GM23338 (cell line): ENCODE measurements around the gene FAF1. TPM values are rescaled to one million over a fixed set of nuclear protein-coding genes. Genes with fewer than 3 reads are reported as not detected.

ENCODE experiments used
- ATAC-seq: fragments of 200-7000 bp; cut with Tn5 transposase; 3 replicates; pipeline ENCODE4 v1.9.1; 2020
- DNase-seq: peaks from one replicate; pipeline ENCODE4 v3.0.0-alpha.2; 2015; ENCODE audit warnings: low spot score
- H2AFZ ChIP-seq: fragments of 200-600 bp; sonication (generic); 2 replicates; pipeline ENCODE4 v1.8.0; 2016; ENCODE audit warnings: antibody characterized with exemption, mild to moderate bottlenecking, moderate library complexity
- H3F3A ChIP-seq: fragments of 200-600 bp; sonication (generic); replicated peaks from 2 replicates; pipeline ENCODE4 v1.8.0; 2017; ENCODE audit warnings: antibody characterized with exemption, mixed run types, low read depth
- H3K27ac ChIP-seq: fragments of 200-600 bp; sonication (generic); 2 replicates; pipeline ENCODE4 v1.6.1; 2016; ENCODE audit warnings: low read depth
- H3K27me3 ChIP-seq: fragments of 200-600 bp; sonication (generic); 2 replicates; pipeline ENCODE4 v1.8.0; 2016; ENCODE audit warnings: mild to moderate bottlenecking, mixed run types, moderate library complexity; ENCODE audit not compliant: insufficient read depth
- H3K36me3 ChIP-seq: fragments of 200-600 bp; sonication (generic); 2 replicates; pipeline ENCODE4 v1.8.0; 2016; ENCODE audit warnings: mild to moderate bottlenecking; ENCODE audit not compliant: insufficient read depth
- H3K4me1 ChIP-seq: fragments of 200-600 bp; sonication (generic); 2 replicates; pipeline ENCODE4 v1.8.0; 2016; ENCODE audit warnings: mild to moderate bottlenecking, moderate library complexity; ENCODE audit not compliant: insufficient read depth
- H3K4me2 ChIP-seq: fragments of 200-600 bp; sonication (generic); 2 replicates; pipeline ENCODE4 v1.7.1; 2017; ENCODE audit warnings: mixed run types
- H3K4me3 ChIP-seq: fragments of 200-600 bp; sonication (generic); 2 replicates; pipeline ENCODE4 v1.6.1; 2016; ENCODE audit warnings: mixed run types
- H3K79me2 ChIP-seq: fragments of 200-600 bp; sonication (generic); replicated peaks from 2 replicates; pipeline ENCODE4 v1.8.0; 2017; ENCODE audit warnings: mild to moderate bottlenecking; ENCODE audit not compliant: insufficient read depth
- H3K9me2 ChIP-seq: fragments of 200-600 bp; sonication (generic); 2 replicates; pipeline ENCODE4 v1.8.0; 2017; ENCODE audit not compliant: insufficient read depth
- H4K20me1 ChIP-seq: fragments of 200-600 bp; sonication (generic); replicated peaks from 2 replicates; pipeline ENCODE4 v1.8.0; 2017; ENCODE audit warnings: mild to moderate bottlenecking; ENCODE audit not compliant: insufficient read depth
- H3K27ac Mint-ChIP-seq: 2 replicates; pipeline ENCODE4 v1.8.0; 2020; ENCODE audit warnings: inconsistent platforms, mild to moderate bottlenecking, moderate library complexity, mixed read lengths
- H3K27me3 Mint-ChIP-seq: 3 replicates; pipeline ENCODE4 v1.8.0; 2022; ENCODE audit warnings: low read depth, mild to moderate bottlenecking, moderate library complexity, mixed read lengths, inconsistent platforms; ENCODE audit not compliant: insufficient read depth, poor library complexity
- H3K36me3 Mint-ChIP-seq: 3 replicates; pipeline ENCODE4 v1.8.0; 2021; ENCODE audit warnings: low read depth, mild to moderate bottlenecking, inconsistent platforms, moderate library complexity, mixed read lengths
- H3K4me1 Mint-ChIP-seq: 3 replicates; pipeline ENCODE4 v1.8.0; 2020; ENCODE audit warnings: mild to moderate bottlenecking, inconsistent platforms, mixed read lengths
- H3K4me3 Mint-ChIP-seq: 3 replicates; pipeline ENCODE4 v1.8.0; 2021; ENCODE audit warnings: moderate library complexity, mild to moderate bottlenecking, inconsistent platforms, mixed read lengths
- H3K9me3 Mint-ChIP-seq: 3 replicates; pipeline ENCODE4 v1.8.0; 2020; ENCODE audit warnings: moderate library complexity, mild to moderate bottlenecking, inconsistent platforms, mixed read lengths
- JUNB ChIP-seq: IDR thresholded peaks from one replicate; pipeline ENCODE4 v1.6.1; 2016; ENCODE audit warnings: antibody characterized with exemption; ENCODE audit not compliant: unreplicated experiment
- NANOG ChIP-seq: IDR thresholded peaks from 2 replicates; pipeline ENCODE4 v1.6.1; 2016; ENCODE audit warnings: antibody characterized with exemption, borderline replicate concordance
- POLR2AphosphoS5 ChIP-seq: IDR thresholded peaks from 2 replicates; pipeline ENCODE4 v1.6.1; 2016; ENCODE audit warnings: antibody characterized with exemption, low read depth
- STAT1 ChIP-seq: IDR thresholded peaks from one replicate; pipeline ENCODE4 v1.6.1; 2016; ENCODE audit warnings: antibody characterized with exemption; ENCODE audit not compliant: unreplicated experiment
- ZNF114 ChIP-seq: fragments of 250-450 bp; sonication (Bioruptor Pico); IDR thresholded peaks from 2 replicates; pipeline ENCODE4 v1.5.0; 2020; ENCODE audit warnings: mild to moderate bottlenecking, moderate library complexity
- ZNF331 ChIP-seq: fragments of 250-450 bp; sonication (Bioruptor Pico); IDR thresholded peaks from 2 replicates; pipeline ENCODE4 v1.5.0; 2020; ENCODE audit warnings: low read depth, mild to moderate bottlenecking, moderate library complexity
- polyA plus RNA-seq: library from polyadenylated mRNA; unstranded; fragments of >200 nt; fragmentation: Nextera tagmentation; extraction: Ambion mirVana; gene quantifications from 2 replicates; pipeline ENCODE4 v1.2.1, GENCODE V29; 2016
- total RNA-seq: library from RNA; depleted of rRNA; stranded (reverse); fragments of >200 nt; shearing (Covaris generic); gene quantifications from 2 replicates; pipeline ENCODE4 v1.2.3, GENCODE V29; 2014
- TF ChIP-seq, protein P1 (sequence below): IDR thresholded peaks from 2 replicates; pipeline ENCODE4 v1.6.1; 2016; ENCODE audit warnings: antibody characterized with exemption
- TF ChIP-seq, protein P2 (sequence below), 2 experiments: fragments of 200-600 bp in 1 of 2; sonication (generic) in 1 of 2; conservative IDR thresholded peaks; 2 replicates each; pipeline versions ENCODE4 v1.5.1 to v1.6.1; 2016 to 2017; ENCODE audit warnings: antibody characterized with exemption in 2 of 2, low read depth in 2 of 2, mild to moderate bottlenecking in 2 of 2, moderate library complexity in 1 of 2
- TF ChIP-seq, protein P3 (sequence below): fragments of 250-450 bp; sonication (Bioruptor Pico); IDR thresholded peaks from 2 replicates; pipeline ENCODE4 v1.5.0; 2020; ENCODE audit warnings: mild to moderate bottlenecking, moderate library complexity

FAF1 gene
- total and polyA plus RNA-seq, 2 experiments from 2014 or later: 24.1 to 53.2 TPM

DNA sequence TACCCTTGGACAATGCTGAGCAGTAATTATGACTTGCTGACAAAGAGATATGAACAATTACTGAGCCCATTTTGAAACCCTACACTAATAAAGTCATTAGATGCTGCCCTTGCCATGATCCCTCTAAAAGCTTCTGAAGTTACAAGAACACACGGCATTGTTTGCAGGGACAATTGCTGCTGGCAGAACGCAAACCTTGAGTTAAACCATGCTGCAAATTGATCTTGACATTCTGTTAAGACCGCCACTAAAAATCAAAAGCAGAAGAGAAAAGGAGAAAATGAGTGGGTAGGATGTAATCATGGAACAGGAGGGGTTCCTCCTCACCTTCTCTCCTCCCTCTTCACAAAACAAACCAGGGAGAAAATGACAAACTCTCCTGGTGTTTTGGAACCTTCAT lies 400.6 kb downstream of the FAF1 start (continued):
- TF ChIP-seq, protein P1, sequence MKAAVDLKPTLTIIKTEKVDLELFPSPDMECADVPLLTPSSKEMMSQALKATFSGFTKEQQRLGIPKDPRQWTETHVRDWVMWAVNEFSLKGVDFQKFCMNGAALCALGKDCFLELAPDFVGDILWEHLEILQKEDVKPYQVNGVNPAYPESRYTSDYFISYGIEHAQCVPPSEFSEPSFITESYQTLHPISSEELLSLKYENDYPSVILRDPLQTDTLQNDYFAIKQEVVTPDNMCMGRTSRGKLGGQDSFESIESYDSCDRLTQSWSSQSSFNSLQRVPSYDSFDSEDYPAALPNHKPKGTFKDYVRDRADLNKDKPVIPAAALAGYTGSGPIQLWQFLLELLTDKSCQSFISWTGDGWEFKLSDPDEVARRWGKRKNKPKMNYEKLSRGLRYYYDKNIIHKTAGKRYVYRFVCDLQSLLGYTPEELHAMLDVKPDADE: no peak
- no peak for TF ChIP-seq STAT1
- TF ChIP-seq ZNF114 (CRISPR knock-in tag): no peak
- TF ChIP-seq, protein P2, sequence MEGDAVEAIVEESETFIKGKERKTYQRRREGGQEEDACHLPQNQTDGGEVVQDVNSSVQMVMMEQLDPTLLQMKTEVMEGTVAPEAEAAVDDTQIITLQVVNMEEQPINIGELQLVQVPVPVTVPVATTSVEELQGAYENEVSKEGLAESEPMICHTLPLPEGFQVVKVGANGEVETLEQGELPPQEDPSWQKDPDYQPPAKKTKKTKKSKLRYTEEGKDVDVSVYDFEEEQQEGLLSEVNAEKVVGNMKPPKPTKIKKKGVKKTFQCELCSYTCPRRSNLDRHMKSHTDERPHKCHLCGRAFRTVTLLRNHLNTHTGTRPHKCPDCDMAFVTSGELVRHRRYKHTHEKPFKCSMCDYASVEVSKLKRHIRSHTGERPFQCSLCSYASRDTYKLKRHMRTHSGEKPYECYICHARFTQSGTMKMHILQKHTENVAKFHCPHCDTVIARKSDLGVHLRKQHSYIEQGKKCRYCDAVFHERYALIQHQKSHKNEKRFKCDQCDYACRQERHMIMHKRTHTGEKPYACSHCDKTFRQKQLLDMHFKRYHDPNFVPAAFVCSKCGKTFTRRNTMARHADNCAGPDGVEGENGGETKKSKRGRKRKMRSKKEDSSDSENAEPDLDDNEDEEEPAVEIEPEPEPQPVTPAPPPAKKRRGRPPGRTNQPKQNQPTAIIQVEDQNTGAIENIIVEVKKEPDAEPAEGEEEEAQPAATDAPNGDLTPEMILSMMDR (conservative IDR thresholded peaks at IDR 0.05; ENCODE audit: low read depth in 2 of 2): no peak

DNA sequence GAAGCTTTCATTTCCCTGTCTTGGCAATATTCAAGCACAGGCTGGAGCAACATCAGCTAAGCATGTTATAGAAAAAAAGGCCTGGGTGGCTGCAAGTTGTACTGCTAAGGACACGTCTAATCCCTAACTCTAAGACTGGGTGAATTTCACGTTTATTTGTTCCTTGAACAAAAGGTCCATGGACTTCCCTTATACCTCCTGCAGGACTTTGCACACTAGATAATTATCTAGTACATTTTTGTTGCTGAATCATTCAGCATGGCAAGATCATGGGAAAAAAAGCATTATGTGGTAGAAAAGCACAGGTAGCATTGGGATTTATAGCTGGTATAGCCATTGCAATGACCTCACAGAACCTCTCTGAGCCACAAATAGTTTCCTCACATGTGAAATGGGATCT lies 406.1 kb downstream of the FAF1 start:
- H3K9me3 Mint-ChIP-seq: no peaks in the 10 kb centered on the region
- no peak overlapping the region for H3K27ac ChIP-seq
- TF ChIP-seq, protein P3, sequence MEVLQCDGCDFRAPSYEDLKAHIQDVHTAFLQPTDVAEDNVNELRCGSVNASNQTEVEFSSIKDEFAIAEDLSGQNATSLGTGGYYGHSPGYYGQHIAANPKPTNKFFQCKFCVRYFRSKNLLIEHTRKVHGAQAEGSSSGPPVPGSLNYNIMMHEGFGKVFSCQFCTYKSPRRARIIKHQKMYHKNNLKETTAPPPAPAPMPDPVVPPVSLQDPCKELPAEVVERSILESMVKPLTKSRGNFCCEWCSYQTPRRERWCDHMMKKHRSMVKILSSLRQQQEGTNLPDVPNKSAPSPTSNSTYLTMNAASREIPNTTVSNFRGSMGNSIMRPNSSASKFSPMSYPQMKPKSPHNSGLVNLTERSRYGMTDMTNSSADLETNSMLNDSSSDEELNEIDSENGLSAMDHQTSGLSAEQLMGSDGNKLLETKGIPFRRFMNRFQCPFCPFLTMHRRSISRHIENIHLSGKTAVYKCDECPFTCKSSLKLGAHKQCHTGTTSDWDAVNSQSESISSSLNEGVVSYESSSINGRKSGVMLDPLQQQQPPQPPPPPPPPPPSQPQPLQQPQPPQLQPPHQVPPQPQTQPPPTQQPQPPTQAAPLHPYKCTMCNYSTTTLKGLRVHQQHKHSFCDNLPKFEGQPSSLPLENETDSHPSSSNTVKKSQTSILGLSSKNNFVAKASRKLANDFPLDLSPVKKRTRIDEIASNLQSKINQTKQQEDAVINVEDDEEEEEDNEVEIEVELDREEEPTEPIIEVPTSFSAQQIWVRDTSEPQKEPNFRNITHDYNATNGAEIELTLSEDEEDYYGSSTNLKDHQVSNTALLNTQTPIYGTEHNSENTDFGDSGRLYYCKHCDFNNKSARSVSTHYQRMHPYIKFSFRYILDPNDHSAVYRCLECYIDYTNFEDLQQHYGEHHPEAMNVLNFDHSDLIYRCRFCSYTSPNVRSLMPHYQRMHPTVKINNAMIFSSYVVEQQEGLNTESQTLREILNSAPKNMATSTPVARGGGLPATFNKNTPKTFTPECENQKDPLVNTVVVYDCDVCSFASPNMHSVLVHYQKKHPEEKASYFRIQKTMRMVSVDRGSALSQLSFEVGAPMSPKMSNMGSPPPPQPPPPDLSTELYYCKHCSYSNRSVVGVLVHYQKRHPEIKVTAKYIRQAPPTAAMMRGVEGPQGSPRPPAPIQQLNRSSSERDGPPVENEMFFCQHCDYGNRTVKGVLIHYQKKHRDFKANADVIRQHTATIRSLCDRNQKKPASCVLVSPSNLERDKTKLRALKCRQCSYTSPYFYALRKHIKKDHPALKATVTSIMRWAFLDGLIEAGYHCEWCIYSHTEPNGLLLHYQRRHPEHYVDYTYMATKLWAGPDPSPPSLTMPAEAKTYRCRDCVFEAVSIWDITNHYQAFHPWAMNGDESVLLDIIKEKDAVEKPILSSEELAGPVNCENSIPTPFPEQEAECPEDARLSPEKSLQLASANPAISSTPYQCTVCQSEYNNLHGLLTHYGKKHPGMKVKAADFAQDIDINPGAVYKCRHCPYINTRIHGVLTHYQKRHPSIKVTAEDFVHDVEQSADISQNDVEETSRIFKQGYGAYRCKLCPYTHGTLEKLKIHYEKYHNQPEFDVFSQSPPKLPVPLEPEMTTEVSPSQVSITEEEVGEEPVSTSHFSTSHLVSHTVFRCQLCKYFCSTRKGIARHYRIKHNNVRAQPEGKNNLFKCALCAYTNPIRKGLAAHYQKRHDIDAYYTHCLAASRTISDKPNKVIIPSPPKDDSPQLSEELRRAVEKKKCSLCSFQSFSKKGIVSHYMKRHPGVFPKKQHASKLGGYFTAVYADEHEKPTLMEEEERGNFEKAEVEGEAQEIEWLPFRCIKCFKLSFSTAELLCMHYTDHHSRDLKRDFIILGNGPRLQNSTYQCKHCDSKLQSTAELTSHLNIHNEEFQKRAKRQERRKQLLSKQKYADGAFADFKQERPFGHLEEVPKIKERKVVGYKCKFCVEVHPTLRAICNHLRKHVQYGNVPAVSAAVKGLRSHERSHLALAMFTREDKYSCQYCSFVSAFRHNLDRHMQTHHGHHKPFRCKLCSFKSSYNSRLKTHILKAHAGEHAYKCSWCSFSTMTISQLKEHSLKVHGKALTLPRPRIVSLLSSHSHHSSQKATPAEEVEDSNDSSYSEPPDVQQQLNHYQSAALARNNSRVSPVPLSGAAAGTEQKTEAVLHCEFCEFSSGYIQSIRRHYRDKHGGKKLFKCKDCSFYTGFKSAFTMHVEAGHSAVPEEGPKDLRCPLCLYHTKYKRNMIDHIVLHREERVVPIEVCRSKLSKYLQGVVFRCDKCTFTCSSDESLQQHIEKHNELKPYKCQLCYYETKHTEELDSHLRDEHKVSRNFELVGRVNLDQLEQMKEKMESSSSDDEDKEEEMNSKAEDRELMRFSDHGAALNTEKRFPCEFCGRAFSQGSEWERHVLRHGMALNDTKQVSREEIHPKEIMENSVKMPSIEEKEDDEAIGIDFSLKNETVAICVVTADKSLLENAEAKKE (CRISPR knock-in tag): no peak
- no peak for TF ChIP-seq ZNF331 (CRISPR knock-in tag)
- TF ChIP-seq, protein P1: no peak
- no peak for TF ChIP-seq JUNB
- TF ChIP-seq POLR2AphosphoS5: no peak
- no peak for TF ChIP-seq NANOG
- TF ChIP-seq STAT1: no peak
- no peak for TF ChIP-seq ZNF114 (CRISPR knock-in tag)
- TF ChIP-seq, protein P2 (conservative IDR thresholded peaks at IDR 0.05; ENCODE audit: low read depth in 2 of 2): no peak
- H3K27ac Mint-ChIP-seq: no peak overlapping the region
- no peak overlapping the region for H3K4me3 Mint-ChIP-seq
- no peaks in the 10 kb centered on the region for H3K4me1 Mint-ChIP-seq
- H3K27me3 ChIP-seq: no peaks in the 10 kb centered on the region
- H4K20me1 ChIP-seq: no peaks in the 10 kb centered on the region
- H3K36me3 Mint-ChIP-seq: no peaks in the 10 kb centered on the region
- H3K9me2 ChIP-seq: no peaks in the 10 kb centered on the region
- no peaks in the 10 kb centered on the region for H3K79me2 ChIP-seq
- DNase-seq (no peak), ATAC-seq (no peak)
- no peak overlapping the region for H3K4me3 ChIP-seq
- H3K4me2 ChIP-seq: no peak overlapping the region
- no peaks in the 10 kb centered on the region for H3K4me1 ChIP-seq
- no peaks in the 10 kb centered on the region for H3F3A ChIP-seq
- no peaks in the 10 kb centered on the region for H3K36me3 ChIP-seq
- no peak overlapping the region for H2AFZ ChIP-seq
- H3K27me3 Mint-ChIP-seq: peaks cover 2% of the 10 kb centered on the region
